GM18861 (cell line): ENCODE results near the gene RS1.

Experiments used
- ATAC-seq: cut with Tn5 transposase; IDR thresholded peaks from one replicate; pipeline ENCODE4 v1.9.1; 2021; ENCODE audit not compliant: unreplicated experiment

Gene RS1

DNA sequence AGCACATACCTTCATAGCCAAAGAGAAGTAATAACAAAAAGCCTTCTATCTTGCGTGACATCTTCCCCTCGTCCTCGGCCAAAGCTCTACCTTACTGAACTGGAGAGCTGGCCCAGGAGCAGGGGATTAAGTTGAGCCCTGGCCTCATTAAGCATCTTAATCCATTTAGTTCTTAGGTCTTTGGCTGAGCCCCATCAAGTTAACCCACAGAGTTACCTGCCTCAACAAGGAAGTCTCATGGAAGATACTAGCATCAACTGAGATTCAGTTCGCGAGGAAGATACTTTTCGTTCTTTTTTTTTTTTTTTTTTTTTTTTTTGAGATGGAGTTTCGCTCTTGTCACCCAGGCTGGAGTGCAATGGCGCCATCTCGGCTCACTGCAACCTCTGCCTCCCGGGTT lies at the start of gene RS1:
TSS of gene RS1 (minus strand) at position 101 of the 400 bp plus-strand sequence. CDS start at position 61, 40 bp downstream.
- no peak for ATAC-seq

DNA sequence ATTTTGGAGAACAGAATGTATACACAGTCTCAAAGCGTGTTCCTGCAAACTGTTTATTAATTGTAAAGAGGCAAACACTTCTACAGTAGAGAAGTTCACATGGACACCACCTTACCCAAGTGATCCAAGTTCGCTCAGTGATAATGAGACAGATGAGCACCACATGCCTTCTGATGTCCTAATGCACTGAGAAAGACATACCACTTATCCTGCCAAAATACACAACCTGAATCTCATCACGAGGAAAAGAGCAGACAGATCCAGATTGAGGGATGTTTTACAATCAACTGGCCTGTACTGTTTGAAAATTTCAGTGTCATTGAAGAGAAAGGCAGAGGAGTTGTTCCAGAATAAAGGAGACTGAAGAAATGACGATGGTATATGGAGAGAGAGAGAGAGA lies 47.9 kb upstream of the RS1 start:
- ATAC-seq: no peak

DNA sequence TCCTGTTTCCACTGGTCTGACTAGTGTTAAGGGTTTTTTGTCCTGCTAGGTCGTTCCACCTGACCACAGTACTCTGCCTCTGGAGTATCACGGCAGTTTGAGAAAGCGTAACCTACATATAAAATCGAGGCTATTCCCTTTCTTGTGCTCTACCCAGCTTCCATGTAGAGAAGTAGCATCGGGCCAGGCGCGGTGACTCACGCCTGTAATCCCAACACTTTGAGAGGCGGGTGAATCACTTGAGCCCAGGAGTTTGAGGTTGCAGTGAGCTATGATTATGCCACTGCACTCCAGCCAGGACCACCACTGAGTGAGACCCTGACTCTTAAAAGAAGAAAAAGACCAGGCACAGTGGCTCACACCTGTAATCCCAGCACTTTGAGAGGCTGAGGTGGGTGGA lies 43.0 kb upstream of the RS1 start:
- ATAC-seq: no peak

DNA sequence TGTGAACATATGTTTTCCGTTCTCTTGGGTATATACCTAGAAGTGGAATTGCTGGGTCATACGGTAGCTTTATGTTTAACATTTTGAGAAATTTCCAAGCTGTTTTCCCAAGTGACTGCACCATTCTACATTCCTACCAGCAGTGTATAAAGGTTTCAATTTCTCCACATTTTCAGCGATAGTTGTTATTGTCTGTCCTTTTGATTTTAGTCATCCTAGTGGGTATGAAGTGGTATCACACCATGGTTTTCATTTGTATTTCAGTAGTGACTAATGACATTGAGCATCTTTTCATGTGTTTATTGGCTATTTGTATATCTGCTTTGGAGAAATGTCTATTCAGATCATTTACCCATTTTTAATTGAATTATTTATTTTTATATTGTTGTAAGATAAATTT lies 37.9 kb upstream of the RS1 start:
- no peak for ATAC-seq

DNA sequence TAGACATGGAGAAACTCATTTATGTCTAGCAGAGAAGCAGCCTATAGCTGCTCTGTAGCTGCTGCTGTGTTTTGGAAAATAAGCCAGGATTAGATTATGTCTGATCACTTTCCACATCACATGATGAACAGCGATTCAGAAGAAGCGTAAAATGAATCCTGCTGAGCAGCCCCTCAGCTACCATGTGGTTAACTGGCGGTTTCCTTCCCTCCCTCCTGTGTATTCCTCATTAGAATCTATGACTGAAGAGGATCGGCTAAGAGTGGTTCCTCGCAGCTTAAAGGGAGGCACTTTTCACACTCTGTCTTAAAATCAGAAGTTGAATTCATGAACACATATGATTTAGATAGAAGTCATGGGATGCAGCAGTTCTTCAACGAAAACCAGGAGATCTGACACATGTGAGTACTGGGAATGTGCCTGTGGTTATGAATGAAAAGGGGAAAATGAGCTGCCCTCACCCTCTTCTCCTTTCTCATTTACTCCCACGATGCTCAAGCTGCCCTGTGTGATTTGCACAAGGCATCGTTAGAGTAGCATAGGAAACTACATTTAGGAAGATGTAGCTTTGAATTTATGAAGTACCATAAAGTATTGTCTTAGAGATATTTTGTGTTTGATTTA lies 35.6 kb upstream of the RS1 start, which contains the start of gene PPEF1:
TSS of gene PPEF1 (plus strand) at position 220 of the 624 bp plus-strand sequence. CDS start at position 356, 136 bp downstream.
- no peak for ATAC-seq

DNA sequence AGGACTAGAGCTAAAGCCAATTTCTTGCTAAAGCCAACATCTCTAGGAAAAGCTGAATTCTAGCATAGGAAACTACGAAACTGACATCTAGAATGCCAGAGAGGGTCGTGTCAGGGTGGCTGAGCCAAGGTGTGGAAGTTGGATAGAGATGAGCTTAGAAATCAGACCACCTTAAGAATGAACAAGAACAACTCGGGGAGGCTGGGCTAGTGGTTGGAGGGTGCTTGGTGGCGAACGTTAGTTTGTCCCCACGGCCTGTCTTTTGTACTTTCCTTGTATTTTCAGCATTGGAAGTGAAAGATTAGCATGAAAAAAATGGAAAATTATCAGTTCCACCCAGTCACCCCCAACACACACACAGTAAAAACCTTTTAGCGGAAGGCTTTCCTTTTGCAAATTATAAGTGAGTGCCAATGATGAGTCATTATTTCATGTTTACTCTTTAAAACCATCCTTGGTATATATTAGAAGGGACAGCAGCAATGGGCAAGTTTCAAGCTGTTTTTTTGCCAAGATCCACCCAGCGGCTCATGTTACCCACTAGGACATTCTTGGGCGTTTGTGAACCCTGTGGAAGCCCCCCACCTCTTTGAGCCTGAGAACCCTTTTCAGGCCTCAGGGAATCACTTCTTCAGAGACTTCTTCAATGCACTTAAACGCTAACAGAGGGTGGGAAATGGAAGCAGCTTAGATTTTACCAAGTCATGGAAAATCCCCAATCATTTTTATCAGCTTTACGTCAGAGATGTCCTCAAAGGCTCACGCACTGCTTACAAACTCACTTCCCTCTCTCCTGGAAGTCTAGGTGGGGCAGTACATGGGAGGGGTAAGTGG lies 30.7 kb upstream of the RS1 start:
- no peak for ATAC-seq

DNA sequence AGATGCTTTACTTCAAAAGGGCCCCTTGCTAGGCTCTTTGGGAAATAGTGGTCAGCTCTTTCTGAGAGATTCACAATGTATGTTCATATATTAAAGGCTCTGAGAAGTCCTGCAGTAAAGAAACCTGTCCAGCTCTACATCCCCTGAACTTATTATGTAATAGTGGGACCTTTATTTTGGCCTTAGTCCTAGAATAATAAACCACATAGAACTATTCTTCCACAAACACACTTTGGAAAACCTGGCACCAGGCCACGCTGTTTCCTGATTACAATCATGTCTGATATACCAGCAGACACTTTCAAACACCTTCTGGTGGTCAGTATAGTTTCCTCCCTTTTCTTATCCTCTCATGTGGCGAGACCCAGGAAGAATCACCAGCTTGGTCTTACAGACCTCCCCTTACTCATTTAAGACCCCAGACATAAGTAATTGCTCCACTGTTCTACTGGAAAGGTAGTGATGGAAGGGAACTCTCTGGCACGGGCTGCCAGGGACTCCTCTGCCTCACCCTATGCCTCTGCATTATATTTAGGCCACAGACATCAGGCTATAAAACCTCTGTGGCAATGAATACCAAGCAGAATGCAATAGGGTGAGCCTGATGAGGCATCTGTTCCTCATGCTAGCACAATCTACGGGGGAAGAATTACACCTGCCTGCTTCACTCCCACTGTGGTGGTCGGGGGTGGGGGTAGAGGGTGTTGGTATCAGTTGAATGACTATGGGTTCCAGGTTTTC lies 29.9 kb upstream of the RS1 start:
- no peak for ATAC-seq

DNA sequence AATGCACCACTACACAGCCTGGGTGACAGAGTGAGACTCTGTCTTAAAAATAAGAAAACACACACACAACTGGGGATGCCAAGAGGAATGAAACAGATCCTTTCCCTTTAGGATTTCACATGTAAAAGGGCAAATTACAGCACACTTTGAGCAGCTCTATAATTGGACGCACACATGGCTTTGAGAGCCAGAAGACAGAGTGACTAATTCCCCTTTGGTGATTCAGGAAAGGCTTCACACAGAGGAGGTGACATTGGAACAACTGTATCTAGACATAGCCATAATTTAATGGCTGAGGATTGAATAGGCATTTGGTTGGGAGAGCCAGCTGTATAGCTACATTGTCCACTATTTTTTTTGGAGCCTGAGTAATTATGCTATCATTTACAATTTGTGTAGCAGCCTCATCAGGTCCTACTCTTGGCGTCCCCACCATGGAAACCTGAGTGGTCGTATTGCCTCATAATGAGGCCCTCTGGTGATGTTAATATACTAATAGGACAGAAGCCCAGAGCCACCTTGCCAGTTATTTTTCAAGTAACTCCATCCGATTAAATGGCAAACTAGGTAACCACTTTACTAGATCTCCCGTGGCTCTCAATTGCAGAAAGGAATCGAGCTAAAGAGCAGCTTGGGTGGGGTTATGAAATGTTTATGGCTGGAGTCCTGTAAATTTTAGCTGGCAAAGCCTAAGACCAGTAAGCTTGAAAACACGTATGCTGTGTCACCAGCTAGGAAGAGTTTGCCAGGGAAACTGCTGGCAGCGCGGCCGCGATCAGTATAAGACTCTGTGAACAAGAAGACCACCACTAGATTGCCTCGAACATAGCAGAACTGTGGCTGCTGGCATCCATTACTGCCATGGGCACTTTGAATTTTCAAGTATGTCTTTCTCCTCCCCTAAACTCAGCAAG lies 27.1 kb upstream of the RS1 start:
- no peak for ATAC-seq

DNA sequence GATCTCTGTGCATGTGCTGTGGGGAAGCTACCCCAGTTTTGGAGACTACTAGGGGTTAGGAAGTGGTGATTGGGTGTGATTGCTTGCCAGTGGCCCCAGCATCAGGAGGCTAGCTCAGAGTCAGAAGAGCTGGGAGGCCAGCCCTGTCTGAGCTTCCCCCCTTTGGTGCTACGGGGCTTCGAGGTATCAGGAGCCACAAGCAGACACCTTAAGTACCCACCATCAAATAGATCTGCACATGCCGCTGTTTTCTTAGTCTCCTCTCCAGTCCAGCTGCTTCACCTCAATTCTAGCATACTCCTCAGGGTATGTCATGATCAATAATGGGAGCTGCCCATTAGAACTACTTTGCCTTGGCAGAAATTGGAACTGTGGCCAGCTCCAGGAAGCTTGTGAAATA lies 24.7 kb upstream of the RS1 start:
- no peak for ATAC-seq

DNA sequence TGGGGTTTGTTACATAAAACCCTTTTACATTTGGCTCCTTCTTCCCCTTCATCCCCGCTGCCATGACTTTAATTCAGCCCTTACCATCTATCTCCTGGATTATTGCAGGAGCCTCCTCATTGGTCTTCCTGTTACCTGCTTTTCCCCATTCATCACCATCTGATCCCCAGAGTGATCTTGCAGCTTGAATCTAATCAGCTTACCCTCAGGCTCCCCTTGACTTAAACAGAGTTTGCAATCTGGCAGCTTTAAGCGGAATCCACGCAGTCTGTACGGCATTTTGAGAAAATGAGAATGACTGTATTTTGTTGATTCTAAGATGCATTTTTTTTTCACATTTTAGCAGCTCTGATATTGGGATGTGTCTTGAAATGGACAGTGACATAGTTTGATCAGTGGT lies 20.6 kb upstream of the RS1 start:
- no peak for ATAC-seq

DNA sequence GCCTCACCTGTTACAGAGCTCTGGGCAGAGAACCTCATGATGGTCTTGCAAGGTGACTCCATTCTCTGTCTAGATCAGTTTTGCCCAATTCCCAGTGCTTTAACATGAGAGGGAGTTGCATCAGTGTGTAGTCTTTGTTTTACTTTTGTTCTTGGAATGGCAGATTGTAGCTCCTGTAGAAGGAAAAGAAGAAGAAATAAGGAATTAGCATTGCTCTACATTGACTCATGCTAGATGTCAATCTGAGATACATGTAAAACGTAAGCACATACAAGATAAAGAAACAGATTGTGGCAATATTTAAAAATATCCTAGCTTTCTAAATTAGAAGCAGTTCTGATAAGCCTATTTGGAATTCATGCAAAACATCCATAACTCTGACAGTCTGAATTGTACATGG lies 19.5 kb upstream of the RS1 start:
- no peak for ATAC-seq

DNA sequence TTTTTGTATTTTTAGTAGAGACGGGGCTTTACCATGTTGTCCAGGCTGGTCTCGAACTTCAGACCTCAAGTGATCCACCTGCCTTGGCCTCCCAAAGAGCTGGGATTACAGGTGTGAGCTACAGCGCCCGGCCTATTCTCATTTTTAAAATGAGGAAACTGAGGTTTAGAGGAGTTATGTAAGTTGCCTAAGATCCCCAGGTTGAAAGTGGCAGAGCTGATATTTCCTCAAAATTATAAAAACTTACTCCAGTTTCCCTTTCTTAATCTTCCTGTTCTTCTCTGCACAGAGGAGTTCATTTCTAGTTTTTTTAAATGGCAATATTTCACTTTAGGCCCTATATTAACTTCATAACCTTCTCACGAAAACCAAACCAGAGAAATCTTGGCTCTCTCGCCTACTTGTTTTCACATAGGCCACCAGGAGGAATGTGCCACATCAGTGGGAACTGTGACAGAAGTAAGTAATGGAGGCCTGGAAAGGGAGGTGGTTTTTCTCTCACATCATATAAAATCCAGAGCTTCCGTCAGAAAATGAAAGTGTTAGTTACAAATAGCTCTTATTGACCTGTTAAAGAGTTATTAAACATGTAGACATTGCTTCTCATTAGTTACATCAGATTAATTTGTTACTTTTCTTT lies 16.1 kb upstream of the RS1 start:
- ATAC-seq: no peak

DNA sequence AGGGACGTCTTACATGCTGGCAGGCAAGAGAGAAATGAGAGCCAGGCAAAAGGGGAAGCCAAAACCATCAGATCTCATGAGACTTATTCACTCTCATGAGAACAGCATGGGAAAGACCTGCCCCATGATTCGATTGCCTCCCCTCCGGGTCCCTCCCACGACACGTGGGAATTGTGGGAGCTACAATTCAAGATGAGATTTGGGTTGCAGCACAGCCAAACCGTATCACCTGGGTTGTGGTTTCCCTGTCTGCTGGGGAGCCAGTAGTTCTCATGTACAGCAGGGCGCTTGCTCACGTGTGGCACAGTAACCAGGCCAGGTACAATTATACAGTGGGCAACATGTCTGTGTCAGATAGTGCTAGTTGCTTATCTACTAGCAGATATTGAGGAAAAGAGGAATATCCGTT lies 11.1 kb upstream of the RS1 start:
- no peak for ATAC-seq

DNA sequence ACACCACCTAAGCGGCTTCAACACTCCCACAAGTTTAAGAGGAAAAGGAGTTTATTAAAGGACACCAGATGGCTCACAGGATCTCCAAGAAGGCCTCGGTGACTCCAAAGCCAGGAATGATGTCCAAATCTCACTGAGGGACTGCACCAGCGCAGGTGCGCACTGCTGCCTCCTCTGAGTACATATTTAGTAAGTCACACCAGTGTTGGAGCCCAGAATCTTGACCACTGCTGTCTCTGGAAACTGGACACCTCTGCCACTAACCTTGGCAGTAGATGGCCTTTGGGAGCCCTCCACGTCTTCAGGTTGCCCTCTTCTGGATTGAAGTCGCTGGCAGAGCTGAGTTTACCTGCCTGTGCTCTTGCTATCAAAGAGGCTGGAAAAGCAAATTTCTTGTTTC lies 10.1 kb upstream of the RS1 start:
- ATAC-seq: no peak

DNA sequence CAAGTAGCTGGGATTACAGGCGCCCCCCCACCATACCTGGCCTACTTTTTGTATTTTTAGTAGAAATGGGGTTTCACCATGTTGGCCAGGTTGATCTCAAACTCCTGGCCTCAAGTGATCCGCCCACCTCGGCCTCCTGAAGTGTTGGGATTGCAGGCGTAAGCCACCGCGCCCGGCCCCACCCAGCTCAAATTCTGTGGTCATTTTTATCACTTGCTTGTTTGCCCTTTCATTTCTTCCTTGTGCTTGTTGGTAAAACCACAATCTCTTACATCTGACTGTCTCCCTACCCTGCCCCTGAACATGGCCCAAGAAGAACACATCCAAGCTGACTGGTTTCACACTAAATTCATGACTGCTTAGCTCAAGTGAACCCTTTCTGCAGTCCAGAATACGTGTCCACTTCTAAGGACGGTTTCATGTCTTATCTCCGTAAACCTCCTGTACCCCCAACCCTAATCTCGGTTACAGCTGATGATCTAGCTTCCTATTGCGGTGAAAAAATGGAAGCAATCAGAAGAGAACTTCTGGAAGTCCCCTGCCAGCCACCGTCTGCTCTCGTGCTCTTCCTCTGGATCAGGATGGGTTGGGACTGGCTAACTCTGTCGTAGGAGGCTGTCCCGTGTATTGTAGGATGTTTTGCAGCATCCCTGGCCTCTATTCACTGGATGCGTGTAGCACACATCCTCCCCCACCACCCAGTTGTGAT lies 5.4 kb upstream of the RS1 start:
- ATAC-seq: no peak

DNA sequence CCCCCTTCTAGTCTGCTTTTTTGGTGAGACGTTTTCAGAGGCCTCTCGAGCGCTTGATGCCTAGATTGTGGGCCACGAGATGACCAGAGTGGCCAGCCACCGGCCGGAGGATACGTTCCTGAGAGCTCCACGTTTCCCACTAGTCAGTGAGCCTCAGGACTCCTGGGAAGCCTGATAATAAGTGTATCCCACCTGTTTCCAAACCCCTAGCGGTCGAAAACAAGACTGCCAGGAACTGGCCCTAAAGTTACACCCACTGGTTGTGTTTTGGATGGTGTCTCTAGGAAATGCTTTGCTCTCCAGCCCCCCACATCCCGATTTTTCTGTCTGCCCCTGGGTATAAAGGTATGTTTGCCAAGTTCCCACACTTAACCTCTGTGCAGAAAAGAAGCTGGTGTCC lies 4.6 kb upstream of the RS1 start:
- no peak for ATAC-seq

DNA sequence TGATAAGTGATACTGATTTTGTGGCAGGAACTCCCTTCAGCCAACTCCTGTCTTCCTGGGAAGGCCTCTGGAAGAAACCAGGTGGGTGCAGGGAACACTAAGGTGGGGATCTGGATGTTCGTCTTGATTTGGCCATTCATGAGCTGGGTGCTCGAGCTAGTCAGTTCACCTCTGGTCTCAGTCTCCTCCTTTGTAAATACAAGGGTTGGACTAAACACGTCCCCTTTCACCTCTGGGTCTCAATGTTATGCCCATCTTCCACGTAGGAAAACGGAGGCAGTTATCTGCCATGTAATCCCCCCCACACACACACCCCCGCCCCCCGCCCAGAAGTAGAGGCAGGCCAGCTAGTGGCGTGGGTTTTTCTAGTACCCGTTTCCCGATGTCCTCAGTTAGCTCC lies 4.1 kb upstream of the RS1 start:
- no peak for ATAC-seq

DNA sequence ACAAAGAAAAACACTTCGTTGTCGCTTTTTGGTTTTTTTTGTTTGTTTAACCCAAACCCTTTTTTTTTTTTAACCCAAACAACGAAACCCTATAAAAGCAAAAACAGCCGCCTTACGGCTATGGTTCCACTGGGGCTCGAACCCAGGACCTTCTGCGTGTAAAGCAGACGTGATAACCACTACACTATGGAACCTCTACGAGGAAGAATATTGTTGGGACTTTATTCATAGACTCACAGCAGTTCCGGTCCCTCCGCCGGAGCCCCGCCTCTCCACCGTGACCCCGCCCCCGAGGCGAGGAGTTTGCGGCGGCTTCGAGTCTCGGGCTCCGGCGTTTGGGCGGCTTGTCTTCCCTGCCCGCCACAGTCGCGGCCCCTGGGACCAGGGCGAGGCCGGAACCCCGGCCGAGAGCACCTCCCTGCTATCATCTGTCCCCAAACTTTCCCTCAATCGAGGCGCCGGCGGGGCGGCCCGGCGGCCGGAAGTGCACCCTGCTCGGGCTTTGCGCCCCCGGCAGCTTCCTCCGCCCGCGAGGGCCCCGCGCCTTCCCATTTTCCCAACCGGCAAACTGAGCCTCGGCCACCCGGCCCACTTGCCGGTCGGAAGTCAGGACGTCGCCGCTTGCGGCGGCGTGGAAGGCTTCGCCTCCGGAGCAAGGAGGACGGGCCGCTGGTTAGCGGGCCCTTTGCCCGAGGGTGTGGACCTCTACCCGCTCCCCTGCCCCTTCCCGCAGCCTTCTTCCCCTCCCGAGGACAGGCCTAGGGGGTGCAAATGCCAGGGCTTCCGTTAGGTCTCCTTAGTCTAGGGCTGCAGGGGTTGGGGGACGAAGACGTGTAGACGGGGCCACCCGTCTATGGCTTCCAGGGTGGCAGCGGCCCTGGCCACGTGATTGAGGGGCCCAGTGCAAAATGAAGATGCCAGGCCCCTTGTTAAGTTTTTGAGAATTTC lies 3.2 kb upstream of the RS1 start:
- ATAC-seq: peak; percentile 76

DNA sequence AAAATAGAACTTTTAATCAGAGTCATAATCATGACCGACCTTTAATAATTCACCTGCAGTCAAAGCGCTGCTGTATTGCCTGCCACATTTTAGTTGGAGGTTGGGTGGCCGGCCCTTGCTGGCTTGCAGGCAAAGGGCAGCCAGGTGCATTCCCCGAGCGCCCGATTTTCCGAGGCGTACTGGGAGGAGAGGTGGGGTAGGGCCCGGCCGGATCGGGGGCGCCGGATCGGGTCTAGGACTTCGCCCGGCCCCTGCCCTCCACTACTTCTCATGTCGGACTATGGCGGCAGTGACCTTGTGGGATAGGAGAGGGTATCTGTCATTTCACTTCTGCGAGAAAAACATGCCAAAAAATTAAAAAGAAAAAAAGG lies 2.5 kb upstream of the RS1 start:
- ATAC-seq: peak; percentile 25
